Osteoblast (primary cell): ENCODE measurements around the gene ROBO4. TPM values are rescaled to one million over a fixed set of nuclear protein-coding genes. Genes with fewer than 3 reads are reported as not detected.

ENCODE experiments used
- DNase-seq: peaks from one replicate; pipeline ENCODE4 v3.0.0; 2011; ENCODE audit warnings: low spot score, mixed read lengths; ENCODE audit not compliant: insufficient read length; ENCODE audit errors: missing footprints
- H2AFZ ChIP-seq: 2 replicates; pipeline ENCODE4 v1.6.0; 2011; ENCODE audit warnings: mild to moderate bottlenecking, low read length
- H3K27ac ChIP-seq: 2 replicates; pipeline ENCODE4 v1.5.1; 2011; ENCODE audit warnings: mild to moderate bottlenecking, low read depth, low read length, moderate library complexity
- H3K27me3 ChIP-seq: 2 replicates; pipeline ENCODE4 v1.6.0; 2012; ENCODE audit warnings: mild to moderate bottlenecking, control low read depth, inconsistent platforms, low read length, moderate library complexity; ENCODE audit not compliant: insufficient read depth
- H3K36me3 ChIP-seq: 2 replicates; pipeline ENCODE4 v1.5.1; 2011; ENCODE audit warnings: mild to moderate bottlenecking, low read length, control low read depth, moderate library complexity; ENCODE audit not compliant: insufficient read depth
- H3K4me1 ChIP-seq: 2 replicates; pipeline ENCODE4 v1.5.1; 2011; ENCODE audit warnings: mild to moderate bottlenecking, low read length, control low read depth, moderate library complexity; ENCODE audit not compliant: insufficient read depth
- H3K4me2 ChIP-seq: 2 replicates; pipeline ENCODE4 v1.6.0; 2011; ENCODE audit warnings: mild to moderate bottlenecking, low read length; ENCODE audit not compliant: insufficient read depth
- H3K4me3 ChIP-seq: fragments of 200-600 bp; sonication (generic); 3 replicates; pipeline ENCODE4 v1.5.1; 2012; ENCODE audit warnings: mild to moderate bottlenecking, low read length, inconsistent platforms; ENCODE audit not compliant: insufficient read depth
- H3K79me2 ChIP-seq: 2 replicates; pipeline ENCODE4 v1.6.0; 2012; ENCODE audit warnings: mild to moderate bottlenecking, low read length, control low read depth, inconsistent platforms; ENCODE audit not compliant: insufficient read depth
- H3K9me3 ChIP-seq: 2 replicates; pipeline ENCODE4 v1.5.1; 2011; ENCODE audit warnings: low read depth, low read length, control low read depth
- H4K20me1 ChIP-seq: 2 replicates; pipeline ENCODE4 v1.6.0; 2012; ENCODE audit warnings: mild to moderate bottlenecking, low read length, control low read depth; ENCODE audit not compliant: insufficient read depth
- total RNA-seq: library from RNA; depleted of rRNA; stranded (reverse); fragments of >200 nt; gene quantifications from 2 replicates; pipeline ENCODE4 v1.2.3, GENCODE V29; 2012
- TF ChIP-seq, protein P1 (sequence below): IDR thresholded peaks from 2 replicates; pipeline ENCODE4 v1.5.1; 2011; ENCODE audit warnings: mild to moderate bottlenecking, low read depth, low read length, moderate library complexity; ENCODE audit errors: extremely low read depth

Gene ROBO4
- total RNA-seq, 1 donor, result 0.36 TPM

DNA sequence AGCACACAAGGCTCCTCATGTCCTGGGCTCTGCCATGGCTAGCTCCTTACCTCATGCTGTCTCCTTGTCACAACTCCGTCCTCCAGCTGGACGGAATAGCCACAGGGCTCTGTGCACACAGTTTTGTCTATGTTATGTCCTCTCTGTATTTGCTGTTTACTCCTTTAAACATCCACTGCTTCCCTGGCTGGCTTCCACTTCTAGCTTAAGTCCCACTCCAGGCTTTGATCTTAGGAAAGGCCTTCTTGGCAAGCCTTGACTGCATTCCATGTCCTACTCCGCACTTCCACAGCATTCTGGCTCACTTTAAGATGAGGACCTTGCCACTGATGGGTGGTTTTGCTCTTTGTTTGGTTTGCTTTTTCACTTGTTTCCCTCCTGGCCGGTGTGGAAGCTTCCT is 55.4 kb downstream of the ROBO4 start:
- Histone ChIP-seq H3K9me3 (peaks cover 2% of the 10 kb centered on the region), H3K4me1 (peaks cover 1% of the 10 kb centered on the region), H3K27me3 (peaks cover 96% of the 10 kb centered on the region), H3K79me2 (no peaks in the 10 kb centered on the region), H3K4me2 (no peak overlapping the region), H3K36me3 (no peaks in the 10 kb centered on the region), H3K27ac (no peak overlapping the region), H2AFZ (no peak overlapping the region), H4K20me1 (no peaks in the 10 kb centered on the region), H3K4me3 (no peak overlapping the region)
- DNase-seq, result peak; percentile 43
- TF ChIP-seq, protein P1, sequence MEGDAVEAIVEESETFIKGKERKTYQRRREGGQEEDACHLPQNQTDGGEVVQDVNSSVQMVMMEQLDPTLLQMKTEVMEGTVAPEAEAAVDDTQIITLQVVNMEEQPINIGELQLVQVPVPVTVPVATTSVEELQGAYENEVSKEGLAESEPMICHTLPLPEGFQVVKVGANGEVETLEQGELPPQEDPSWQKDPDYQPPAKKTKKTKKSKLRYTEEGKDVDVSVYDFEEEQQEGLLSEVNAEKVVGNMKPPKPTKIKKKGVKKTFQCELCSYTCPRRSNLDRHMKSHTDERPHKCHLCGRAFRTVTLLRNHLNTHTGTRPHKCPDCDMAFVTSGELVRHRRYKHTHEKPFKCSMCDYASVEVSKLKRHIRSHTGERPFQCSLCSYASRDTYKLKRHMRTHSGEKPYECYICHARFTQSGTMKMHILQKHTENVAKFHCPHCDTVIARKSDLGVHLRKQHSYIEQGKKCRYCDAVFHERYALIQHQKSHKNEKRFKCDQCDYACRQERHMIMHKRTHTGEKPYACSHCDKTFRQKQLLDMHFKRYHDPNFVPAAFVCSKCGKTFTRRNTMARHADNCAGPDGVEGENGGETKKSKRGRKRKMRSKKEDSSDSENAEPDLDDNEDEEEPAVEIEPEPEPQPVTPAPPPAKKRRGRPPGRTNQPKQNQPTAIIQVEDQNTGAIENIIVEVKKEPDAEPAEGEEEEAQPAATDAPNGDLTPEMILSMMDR, result no peak

DNA sequence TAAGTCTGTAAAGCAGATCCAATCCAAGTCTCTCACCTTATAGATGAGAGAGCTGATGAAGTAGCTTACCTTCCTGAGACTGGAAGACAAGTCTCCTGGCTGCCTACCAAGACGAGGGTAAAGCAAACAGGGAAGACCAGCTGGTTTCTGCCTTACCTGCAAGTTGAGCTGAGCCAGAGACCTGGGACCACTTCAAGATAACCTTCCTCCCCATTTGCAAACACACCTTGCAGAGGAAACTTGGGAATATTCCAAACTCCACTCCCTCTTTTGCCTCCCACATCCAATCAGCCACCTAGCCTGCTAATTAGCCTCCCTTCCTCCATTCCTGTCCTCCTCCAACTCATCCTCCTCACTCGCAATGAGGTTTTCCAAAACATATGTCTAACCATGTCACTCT is 55.8 kb downstream of the ROBO4 start:
- Histone ChIP-seq H3K27ac (no peak overlapping the region), H2AFZ (no peak overlapping the region), H3K4me2 (no peak overlapping the region), H3K4me3 (no peak overlapping the region), H3K27me3 (peaks cover 93% of the 10 kb centered on the region), H3K36me3 (no peaks in the 10 kb centered on the region), H3K9me3 (peaks cover 2% of the 10 kb centered on the region), H4K20me1 (no peaks in the 10 kb centered on the region), H3K79me2 (no peaks in the 10 kb centered on the region), H3K4me1 (peaks cover 4% of the 10 kb centered on the region)
- peak; percentile 66 for DNase-seq
- TF ChIP-seq, protein P1, result no peak

- TF ChIP-seq, protein P1, result no peak
- H3K79me2 ChIP-seq, result no peaks in the 10 kb centered on the region
- H3K36me3 ChIP-seq, result no peaks in the 10 kb centered on the region
- DNase-seq, result no peak
- no peak overlapping the region for H3K4me2 ChIP-seq
- H2AFZ ChIP-seq, result no peak overlapping the region
- no peak overlapping the region for H3K4me3 ChIP-seq
- H4K20me1 ChIP-seq, result no peaks in the 10 kb centered on the region
- peaks cover 4% of the 10 kb centered on the region for H3K4me1 ChIP-seq
- peaks cover 2% of the 10 kb centered on the region for H3K9me3 ChIP-seq
- no peak overlapping the region for H3K27ac ChIP-seq
- peaks cover 86% of the 10 kb centered on the region for H3K27me3 ChIP-seq
Measured at GRCh38 chr11:124841201-124841600, 56.5 kb downstream of the ROBO4 start.

DNA sequence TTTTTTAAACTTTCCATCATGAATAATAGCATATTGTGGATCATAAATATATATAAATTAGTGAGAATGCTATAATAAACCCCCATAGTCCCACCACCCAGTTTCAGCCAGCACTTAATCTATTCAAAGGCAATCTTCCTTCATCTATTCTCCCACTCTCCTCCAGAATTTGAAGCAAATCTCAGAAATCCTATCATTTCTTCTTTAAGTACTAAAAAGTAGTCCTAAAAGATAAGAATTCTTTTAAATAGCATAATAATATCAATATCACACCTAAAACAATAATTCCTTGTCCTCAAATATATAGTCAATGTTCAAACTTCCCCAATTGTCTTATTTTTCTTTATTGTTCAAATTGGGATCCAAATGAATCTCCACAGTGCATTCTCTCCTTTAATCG is 57.0 kb downstream of the ROBO4 start:
- no peaks in the 10 kb centered on the region for H4K20me1 ChIP-seq
- peaks cover 81% of the 10 kb centered on the region for H3K27me3 ChIP-seq
- TF ChIP-seq, protein P1, result no peak
- H3K27ac ChIP-seq, result no peak overlapping the region
- H3K4me3 ChIP-seq, result no peak overlapping the region
- peaks cover 2% of the 10 kb centered on the region for H3K9me3 ChIP-seq
- peaks cover 4% of the 10 kb centered on the region for H3K4me1 ChIP-seq
- no peaks in the 10 kb centered on the region for H3K79me2 ChIP-seq
- DNase-seq, result peak; percentile 54
- no peak overlapping the region for H2AFZ ChIP-seq
- no peak overlapping the region for H3K4me2 ChIP-seq
- no peaks in the 10 kb centered on the region for H3K36me3 ChIP-seq
